Dedifferentiated amniotic fluid mesenchymal stem cell (primary cell): ENCODE measurements around the gene PLA2G6.

Experiments
- DNase-seq: peaks from one replicate; pipeline ENCODE4 v3.0.0-alpha.2; 2016; ENCODE audit errors: extremely low spot score

Gene PLA2G6

DNA sequence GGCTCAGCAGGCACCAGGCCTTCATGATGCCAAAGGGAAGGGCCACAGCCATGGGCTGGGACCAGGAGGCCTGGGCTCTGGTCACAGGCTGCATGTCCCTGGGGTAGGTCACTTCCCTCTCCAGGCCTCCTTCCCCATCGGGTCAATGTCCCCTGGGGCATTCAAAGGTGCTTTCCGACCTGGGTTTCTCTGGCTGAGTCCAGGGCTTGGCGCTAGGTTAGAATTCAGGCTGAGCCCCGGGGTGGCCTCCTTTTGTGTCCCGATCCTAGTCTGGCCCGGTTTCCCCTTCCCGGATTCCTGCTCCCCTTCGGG is 32.3 kb upstream of the PLA2G6 start:
- no peak for DNase-seq

GRCh38 chr22:38213319-38213989 is 31.8 kb upstream of the PLA2G6 start:
- DNase-seq, result no peak

- DNase-seq, result no peak
Observed at GRCh38 chr22:38212442-38212841, 30.8 kb upstream of the PLA2G6 start.

GRCh38 chr22:38211556-38211955 is 29.9 kb upstream of the PLA2G6 start:
- no peak for DNase-seq

DNA sequence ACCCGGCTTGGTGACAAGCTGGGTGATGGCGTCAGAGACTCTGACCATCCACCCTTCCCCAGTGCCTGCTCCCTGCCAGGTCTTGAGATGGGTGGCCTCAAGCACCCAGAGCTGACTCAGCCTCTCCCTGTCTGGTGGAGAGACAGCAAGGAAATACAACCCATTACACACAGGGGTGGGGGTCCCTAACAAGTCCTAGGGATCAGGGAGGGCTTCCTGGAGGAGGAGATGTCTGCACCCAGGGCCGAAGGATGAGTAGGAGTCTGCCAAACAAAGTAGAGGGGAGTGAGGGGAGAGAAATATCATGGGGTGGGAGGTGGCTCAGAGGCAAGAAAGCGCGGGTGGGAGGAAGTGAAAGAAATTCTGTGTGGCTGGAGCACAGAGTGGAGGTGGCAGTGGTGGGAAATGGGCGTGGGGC is 26.9 kb upstream of the PLA2G6 start:
- DNase-seq, result no peak

- no peak for DNase-seq
Observed at GRCh38 chr22:38207898-38208432, 26.3 kb upstream of the PLA2G6 start.

- peak; percentile 81 for DNase-seq
Observed at GRCh38 chr22:38205261-38206128, 23.9 kb upstream of the PLA2G6 start.

GRCh38 chr22:38204784-38205183 is 23.2 kb upstream of the PLA2G6 start:
- DNase-seq, result no peak

DNA sequence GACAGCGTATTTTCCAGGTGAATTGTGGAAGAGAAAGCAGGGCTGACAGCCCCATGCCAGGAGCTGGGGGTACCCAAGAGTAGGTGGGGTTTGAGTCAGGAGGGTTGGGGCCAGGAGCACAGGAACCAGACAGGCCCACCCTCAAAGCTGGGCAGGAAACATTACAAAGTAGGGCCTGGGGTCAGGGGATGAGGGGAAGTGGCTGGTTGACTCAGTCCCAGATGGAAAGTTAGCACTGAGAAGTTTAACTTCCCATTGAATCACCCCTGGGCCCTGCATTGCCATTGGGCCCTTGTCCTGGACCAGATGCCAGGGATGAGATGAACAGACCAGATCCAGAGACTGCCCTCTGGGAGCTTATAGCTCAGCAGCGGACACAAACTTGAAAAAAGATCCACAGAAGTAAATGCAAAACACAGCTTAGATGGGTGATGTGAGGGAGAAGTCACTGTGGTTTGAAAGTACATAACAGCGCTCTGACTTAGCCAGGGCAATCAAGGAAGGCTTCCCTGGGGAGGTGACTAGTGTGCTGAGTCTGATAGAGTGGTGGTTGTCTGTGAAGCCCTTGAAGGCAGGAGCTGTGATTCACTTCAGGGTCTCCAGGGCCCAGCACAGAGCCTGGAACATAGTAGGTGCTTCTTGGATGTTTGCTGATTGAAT is 22.4 kb upstream of the PLA2G6 start:
- DNase-seq, result no peak

- DNase-seq, result no peak
Observed at GRCh38 chr22:38203090-38203810, 21.6 kb upstream of the PLA2G6 start.

DNA sequence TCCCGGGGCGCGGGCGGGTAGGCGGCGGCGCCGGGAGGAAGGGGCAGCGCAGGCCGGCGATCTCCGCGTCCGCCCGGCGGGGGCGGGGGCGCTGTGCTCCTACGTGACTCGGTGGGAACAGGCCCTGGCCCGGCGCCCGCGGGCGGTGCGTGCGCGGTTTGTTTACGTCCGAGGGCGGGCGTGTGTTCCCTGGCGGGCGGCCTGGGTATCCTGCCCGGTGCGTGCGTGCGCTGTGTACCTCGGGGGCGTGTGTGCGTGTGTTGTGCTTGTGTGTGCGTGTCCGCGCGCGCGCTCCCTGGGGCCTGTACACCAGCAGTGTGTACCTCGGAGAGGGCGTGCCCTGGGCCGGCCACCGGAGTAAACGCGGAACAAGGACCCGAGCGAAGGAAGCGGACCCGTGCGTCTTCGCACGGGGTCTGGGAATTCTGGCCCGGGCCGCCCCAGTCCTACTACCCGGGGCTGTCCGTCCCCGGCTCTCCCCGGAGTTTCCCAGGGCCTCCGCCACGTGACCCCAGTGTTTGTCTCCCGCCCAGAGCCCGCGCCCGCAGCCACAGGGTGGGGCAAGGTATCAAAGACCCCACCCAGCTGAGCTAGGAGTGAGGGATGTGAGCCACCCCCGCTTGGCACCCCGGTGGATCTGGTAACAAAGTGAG is 20.9 kb upstream of the PLA2G6 start:
- peak; percentile 79 for DNase-seq

DNA sequence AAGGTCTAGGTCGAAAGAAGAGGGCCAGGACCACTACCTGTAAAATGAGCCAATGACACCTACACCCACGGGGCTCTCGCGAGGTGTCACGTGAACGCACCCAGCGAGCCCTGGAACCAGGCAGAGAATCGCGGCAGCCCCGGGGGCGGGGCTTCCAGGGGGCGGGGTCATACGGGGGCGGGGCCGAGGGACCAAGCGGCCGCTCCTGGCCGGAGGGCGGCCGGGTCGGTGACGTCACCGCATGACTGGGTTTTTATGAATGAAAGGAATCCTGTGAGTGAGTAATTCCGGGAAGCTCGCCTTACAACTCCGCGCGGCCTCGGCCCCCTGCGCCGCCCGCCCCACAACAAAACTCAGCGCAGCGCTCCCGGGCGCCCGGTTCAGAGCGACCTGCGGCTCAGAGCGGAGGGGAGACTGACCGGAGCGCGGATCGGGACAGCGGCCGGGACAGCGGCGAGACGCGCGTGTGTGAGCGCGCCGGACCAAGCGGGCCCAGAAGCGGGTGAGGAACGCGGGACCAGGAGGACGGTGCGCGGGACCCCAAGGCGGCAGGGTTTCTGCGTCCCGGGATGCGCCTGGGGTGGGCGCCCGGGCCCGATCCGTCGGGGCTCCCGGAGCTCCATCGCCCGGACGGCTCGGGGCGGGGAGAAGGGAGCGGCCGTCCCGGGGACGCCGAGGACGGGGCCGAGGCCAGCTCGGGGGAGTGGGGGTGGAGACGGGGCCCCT is 20.2 kb upstream of the PLA2G6 start, which contains the start of gene MAFF:
Gene MAFF, plus strand, starts transcription at position 284 of the 726 bp plus-strand sequence. CDS start 11,860 bp downstream, outside the sequence.
- peak; percentile 98 for DNase-seq

GRCh38 chr22:38201371-38201710 is 19.7 kb upstream of the PLA2G6 start:
- no peak for DNase-seq

GRCh38 chr22:38199826-38200559 is 18.4 kb upstream of the PLA2G6 start:
- no peak for DNase-seq

DNA sequence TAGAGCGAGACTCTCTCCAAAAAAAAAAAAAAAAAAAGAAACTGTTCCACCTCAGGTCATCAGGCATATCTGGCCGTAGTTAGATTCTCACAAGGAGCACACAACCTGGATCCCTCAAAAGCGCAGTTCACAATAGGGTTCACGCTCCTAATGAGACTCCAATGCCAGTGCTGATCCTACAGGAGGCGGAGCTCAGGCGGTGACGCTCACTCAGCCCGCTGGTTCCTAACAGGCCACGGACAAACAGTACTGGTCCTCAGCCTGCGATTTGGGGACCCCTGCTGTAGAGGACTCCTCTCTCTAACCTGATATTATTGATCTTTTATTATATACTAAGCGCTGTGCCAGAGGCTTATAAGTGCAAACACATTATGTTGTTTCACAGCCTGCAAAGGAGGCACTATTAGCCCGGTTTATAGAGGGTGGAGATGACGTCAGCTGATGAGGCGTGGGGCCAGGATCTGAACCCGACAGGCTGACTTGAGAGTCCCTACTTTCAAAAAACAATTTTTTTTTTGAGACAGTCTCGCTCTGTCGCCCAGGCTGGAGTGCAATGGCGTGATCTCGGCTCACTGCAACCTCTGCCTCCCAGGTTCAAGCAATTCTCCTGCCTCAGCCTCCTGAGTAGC is 15.3 kb upstream of the PLA2G6 start:
- DNase-seq, result no peak

GRCh38 chr22:38193580-38193979 is 11.9 kb upstream of the PLA2G6 start:
- no peak for DNase-seq

DNA sequence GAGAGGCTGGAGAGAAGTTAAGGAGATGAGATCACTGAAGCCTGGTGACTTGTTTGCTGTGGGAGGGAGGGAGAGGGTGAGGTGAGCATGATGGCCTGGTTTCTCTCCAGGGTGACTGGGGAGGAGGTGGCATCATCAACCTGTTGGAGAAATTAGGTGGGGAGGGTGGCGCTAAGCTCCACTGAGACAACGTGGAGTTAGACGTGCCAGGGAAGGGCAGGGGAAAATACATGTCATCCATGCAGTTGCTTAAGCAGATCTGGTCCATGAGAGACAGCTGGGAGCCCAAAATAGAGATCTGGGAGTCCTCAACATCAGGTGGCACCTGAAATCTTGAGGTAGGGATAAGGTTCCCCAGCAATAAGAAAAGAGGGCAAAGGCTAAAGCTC is 10.8 kb upstream of the PLA2G6 start:
- no peak for DNase-seq

GRCh38 chr22:38191731-38192474 is 10.3 kb upstream of the PLA2G6 start:
- DNase-seq, result no peak

GRCh38 chr22:38191055-38191454 is 9.4 kb upstream of the PLA2G6 start:
- DNase-seq, result no peak
